GM12873 (cell line): Measurements from ENCODE around the gene SVIL.

ENCODE experiments used
- TF ChIP-seq, protein P1 (sequence below): IDR thresholded peaks from 2 replicates; pipeline ENCODE4 v1.5.1; 2012; ENCODE audit warnings: low read depth, mild to moderate bottlenecking, moderate library complexity, low read length, control low read depth; ENCODE audit not compliant: insufficient read depth; ENCODE audit errors: missing control alignments

The SVIL gene, protein sequence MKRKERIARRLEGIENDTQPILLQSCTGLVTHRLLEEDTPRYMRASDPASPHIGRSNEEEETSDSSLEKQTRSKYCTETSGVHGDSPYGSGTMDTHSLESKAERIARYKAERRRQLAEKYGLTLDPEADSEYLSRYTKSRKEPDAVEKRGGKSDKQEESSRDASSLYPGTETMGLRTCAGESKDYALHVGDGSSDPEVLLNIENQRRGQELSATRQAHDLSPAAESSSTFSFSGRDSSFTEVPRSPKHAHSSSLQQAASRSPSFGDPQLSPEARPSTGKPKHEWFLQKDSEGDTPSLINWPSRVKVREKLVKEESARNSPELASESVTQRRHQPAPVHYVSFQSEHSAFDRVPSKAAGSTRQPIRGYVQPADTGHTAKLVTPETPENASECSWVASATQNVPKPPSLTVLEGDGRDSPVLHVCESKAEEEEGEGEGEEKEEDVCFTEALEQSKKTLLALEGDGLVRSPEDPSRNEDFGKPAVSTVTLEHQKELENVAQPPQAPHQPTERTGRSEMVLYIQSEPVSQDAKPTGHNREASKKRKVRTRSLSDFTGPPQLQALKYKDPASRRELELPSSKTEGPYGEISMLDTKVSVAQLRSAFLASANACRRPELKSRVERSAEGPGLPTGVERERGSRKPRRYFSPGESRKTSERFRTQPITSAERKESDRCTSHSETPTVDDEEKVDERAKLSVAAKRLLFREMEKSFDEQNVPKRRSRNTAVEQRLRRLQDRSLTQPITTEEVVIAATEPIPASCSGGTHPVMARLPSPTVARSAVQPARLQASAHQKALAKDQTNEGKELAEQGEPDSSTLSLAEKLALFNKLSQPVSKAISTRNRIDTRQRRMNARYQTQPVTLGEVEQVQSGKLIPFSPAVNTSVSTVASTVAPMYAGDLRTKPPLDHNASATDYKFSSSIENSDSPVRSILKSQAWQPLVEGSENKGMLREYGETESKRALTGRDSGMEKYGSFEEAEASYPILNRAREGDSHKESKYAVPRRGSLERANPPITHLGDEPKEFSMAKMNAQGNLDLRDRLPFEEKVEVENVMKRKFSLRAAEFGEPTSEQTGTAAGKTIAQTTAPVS (N-terminal part only)

DNA sequence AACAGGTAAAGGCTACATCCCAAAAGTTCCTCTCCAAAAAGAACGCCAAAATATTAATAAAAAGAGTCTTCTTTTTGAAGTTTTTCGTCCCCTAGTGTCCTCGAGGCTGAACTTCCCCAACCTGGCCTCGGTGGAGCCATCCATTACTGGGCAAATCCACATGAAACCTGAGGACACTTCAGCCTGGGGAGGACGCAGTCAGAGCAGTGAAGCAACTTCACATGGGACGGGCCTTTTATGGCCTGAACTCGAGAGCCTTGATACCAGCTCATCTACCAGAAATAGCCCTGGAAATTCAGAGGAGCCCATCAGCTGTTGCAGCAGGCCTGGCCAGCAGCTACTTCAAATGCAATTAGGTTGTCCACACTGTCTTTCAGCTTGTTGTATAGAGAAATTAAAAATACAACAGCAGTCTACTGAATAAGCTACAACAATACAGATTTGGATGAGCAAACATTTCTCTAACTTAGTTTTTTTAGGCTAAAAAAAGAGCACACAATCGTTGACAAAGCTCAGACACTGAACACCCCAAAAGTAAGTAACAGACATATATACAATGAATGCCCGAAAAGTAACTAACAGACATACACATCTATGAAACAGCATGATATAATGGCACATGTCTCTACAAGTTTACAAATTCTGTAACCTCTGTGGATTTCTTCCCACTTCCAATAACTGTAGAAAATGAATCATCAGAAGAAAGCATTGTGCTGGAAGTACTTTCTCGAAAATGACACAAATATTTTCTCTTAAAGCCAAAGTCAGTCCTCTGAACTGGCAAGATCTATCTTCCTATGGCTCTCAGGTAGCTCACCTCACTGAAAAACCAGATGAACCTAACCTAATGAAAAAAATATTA lies at the start of gene SVIL:
Gene SVIL (minus strand): TSS at position 208 of the 862 bp plus-strand sequence. CDS start 79,913 bp downstream, outside the sequence.
- TF ChIP-seq, protein P1, sequence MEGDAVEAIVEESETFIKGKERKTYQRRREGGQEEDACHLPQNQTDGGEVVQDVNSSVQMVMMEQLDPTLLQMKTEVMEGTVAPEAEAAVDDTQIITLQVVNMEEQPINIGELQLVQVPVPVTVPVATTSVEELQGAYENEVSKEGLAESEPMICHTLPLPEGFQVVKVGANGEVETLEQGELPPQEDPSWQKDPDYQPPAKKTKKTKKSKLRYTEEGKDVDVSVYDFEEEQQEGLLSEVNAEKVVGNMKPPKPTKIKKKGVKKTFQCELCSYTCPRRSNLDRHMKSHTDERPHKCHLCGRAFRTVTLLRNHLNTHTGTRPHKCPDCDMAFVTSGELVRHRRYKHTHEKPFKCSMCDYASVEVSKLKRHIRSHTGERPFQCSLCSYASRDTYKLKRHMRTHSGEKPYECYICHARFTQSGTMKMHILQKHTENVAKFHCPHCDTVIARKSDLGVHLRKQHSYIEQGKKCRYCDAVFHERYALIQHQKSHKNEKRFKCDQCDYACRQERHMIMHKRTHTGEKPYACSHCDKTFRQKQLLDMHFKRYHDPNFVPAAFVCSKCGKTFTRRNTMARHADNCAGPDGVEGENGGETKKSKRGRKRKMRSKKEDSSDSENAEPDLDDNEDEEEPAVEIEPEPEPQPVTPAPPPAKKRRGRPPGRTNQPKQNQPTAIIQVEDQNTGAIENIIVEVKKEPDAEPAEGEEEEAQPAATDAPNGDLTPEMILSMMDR = no peak

GRCh38 chr10:29681676-29682448 lies 47.1 kb upstream of the SVIL start:
- TF ChIP-seq, protein P1 = no peak

- TF ChIP-seq, protein P1 = no peak
Measured at GRCh38 chr10:29680091-29680490, 45.3 kb upstream of the SVIL start.

DNA sequence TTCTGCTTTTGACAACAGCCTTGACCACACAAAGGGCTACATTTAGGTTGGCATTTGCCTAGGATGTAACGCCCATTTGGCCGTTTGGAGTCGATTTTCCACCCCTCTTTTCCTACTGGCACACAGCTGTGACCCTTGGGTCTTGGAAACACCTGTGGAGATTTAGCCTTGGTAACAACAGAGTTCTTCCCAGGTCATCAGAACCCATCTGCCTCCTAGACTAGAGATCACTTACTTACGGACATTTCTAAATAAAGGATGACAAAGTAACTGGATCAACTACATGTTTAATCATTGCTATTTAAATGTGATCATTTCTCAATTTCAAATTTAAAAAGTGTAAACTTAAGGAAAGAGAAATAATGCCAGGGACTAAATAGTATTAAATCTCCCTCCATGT lies 42.0 kb upstream of the SVIL start:
- TF ChIP-seq, protein P1 = no peak

DNA sequence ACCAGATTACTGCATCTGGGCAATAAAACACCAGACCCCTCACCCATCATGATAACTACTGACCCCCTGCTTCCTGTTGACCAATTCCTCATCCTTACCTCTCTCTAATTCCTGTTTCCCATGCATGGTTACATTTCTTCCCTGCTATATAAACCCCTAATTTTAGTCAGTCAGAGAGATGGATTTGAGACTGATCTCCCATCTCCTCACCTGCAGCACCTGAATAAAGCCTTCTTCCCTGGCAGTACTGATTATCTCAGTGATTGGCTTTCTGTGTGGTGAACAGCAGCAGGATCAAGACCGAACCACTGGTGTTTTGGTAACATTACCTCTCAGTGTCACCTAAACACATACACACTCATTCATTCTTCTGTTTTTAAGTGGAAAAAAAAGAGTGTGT lies 41.2 kb upstream of the SVIL start:
- TF ChIP-seq, protein P1 = no peak

DNA sequence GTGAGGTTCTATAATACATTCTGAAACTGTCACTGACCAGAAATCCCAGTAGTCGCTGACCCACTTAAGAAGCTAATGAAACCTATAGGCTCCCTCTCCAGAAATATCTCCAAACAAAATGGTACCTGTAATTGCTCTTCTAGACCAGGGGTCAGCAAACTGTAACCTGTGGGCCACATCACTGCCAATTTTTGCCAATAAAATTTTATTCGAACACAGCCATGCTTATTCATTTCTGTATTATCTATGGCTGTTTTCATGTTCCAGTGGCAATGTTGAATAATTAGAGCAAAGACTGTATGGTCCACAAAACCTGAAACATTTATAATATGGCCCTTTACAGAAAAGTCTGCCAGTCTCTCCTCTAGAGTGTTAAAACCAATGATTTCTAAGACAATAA lies 37.2 kb upstream of the SVIL start:
- TF ChIP-seq, protein P1 = no peak
